Measurements from ENCODE around the gene EFCAB12. TPM values are rescaled to one million over a fixed set of nuclear protein-coding genes. Genes with fewer than 3 reads are reported as not detected.

EFCAB12 gene
- 0.61 TPM for total RNA-seq (ENCODE audit: unreplicated experiment)
- long read RNA-seq = 0 reads

DNA sequence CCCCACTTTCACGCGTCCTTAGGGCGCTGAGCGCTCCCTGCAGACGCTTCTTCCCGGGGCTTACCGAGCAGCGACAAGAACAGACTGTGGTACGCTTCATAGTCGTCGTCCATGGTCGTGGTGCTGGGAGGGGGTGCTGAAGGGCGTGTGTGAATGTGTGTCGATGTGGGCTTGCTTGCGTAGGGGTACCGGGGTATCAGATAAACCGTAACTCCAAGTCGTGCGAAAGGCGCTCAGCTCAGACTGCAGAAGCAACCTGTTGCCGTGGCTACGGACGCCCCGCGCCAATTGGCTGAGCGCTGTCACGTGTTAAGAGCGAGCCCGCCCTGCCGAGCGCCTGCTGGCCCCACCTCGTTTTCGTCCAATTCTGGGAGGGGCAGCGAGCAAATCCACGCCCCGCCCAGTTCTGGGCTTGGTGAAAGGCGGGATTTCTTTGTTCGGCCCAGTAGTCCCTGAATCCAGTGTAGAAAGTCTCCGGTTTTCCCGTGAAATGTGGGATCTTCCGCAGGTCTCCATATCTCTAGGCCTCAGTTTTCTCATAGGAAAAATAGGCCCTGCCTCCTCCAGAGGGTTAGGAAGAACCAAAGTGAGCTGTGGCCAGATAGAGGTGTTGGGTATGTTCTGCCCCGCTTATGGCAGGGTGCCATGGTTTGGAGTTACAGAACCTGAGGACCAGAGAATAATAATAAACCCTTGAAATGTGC, at the start of gene EFCAB12:
Gene EFCAB12, minus strand, starts transcription at position 261 of the 704 bp plus-strand sequence. Its CDS starts 148 bp downstream, at position 113.
- TF ChIP-seq, protein P1, sequence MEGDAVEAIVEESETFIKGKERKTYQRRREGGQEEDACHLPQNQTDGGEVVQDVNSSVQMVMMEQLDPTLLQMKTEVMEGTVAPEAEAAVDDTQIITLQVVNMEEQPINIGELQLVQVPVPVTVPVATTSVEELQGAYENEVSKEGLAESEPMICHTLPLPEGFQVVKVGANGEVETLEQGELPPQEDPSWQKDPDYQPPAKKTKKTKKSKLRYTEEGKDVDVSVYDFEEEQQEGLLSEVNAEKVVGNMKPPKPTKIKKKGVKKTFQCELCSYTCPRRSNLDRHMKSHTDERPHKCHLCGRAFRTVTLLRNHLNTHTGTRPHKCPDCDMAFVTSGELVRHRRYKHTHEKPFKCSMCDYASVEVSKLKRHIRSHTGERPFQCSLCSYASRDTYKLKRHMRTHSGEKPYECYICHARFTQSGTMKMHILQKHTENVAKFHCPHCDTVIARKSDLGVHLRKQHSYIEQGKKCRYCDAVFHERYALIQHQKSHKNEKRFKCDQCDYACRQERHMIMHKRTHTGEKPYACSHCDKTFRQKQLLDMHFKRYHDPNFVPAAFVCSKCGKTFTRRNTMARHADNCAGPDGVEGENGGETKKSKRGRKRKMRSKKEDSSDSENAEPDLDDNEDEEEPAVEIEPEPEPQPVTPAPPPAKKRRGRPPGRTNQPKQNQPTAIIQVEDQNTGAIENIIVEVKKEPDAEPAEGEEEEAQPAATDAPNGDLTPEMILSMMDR (IDR thresholded peaks at IDR 0.05; ENCODE audit: partially characterized antibody, unreplicated experiment) = no peak
- Mint-ChIP-seq H3K27me3 (ENCODE audit: unreplicated experiment) (peaks cover 8% of the 10 kb centered on the region), H3K4me1 (ENCODE audit: low read depth, unreplicated experiment) (peaks cover 11% of the 10 kb centered on the region), H3K36me3 (ENCODE audit: unreplicated experiment) (no peaks in the 10 kb centered on the region), H3K27ac (ENCODE audit: unreplicated experiment) (peak within 1 kb of the TSS; percentile 44), H3K9me3 (ENCODE audit: unreplicated experiment) (no peaks in the 10 kb centered on the region), H3K4me3 (ENCODE audit: unreplicated experiment) (peak within 1 kb of the TSS; percentile 91)
- peak; percentile 94 for DNase-seq

DNA sequence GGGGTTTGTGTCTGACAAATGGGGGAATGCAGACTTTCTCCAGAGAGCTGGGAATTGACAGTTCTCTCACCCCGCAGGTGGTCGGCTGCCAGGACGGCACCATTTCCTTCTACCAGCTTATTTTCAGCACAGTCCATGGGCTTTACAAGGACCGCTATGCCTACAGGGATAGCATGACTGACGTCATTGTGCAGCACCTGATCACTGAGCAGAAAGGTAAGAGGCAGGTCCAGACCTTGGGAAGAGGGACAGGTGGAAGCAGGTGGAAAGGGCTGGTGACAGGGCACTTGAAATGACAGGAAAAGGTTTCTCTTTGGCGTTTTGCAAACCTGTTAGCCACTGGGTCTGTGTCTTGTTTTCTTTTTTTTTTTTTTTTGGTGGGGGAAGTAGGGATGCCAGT, 48.1 kb upstream of the EFCAB12 start:
- TF ChIP-seq, protein P1 (IDR thresholded peaks at IDR 0.05; ENCODE audit: partially characterized antibody, unreplicated experiment) = no peak
- no peak overlapping the region for H3K4me3 Mint-ChIP-seq (ENCODE audit: unreplicated experiment)
- peaks cover 13% of the 10 kb centered on the region for H3K4me1 Mint-ChIP-seq (ENCODE audit: low read depth, unreplicated experiment)
- no peak for DNase-seq
- H3K9me3 Mint-ChIP-seq (ENCODE audit: unreplicated experiment) = peaks cover 2% of the 10 kb centered on the region
- H3K36me3 Mint-ChIP-seq (ENCODE audit: unreplicated experiment) = no peaks in the 10 kb centered on the region
- H3K27ac Mint-ChIP-seq (ENCODE audit: unreplicated experiment) = no peak overlapping the region
- no peaks in the 10 kb centered on the region for H3K27me3 Mint-ChIP-seq (ENCODE audit: unreplicated experiment)

DNA sequence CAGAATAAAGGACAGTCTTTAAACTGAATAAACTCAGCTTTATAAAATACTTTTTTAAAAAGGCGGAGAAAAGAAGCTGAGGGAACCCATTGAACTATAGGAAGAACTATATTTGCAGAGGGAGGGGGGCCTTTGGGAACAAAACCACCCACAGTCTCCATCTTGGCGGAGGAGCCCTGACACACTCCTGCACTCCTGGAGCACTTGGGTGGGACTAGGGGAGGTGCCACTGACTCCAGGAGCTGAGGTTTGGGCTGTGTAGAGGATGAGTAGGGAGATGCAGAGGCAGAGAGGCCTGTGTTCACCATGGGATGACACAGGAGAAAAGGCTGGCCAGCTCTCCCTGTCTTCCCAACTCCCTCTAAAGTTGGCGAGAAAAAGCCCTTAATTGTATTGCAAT, 47.4 kb upstream of the EFCAB12 start:
- TF ChIP-seq, protein P1 (IDR thresholded peaks at IDR 0.05; ENCODE audit: partially characterized antibody, unreplicated experiment) = no peak
- DNase-seq = no peak
- Mint-ChIP-seq H3K27ac (ENCODE audit: unreplicated experiment) (no peak overlapping the region), H3K27me3 (ENCODE audit: unreplicated experiment) (no peaks in the 10 kb centered on the region), H3K9me3 (ENCODE audit: unreplicated experiment) (peaks cover 2% of the 10 kb centered on the region), H3K4me1 (ENCODE audit: low read depth, unreplicated experiment) (peaks cover 8% of the 10 kb centered on the region), H3K36me3 (ENCODE audit: unreplicated experiment) (no peaks in the 10 kb centered on the region), H3K4me3 (ENCODE audit: unreplicated experiment) (no peak overlapping the region)

DNA sequence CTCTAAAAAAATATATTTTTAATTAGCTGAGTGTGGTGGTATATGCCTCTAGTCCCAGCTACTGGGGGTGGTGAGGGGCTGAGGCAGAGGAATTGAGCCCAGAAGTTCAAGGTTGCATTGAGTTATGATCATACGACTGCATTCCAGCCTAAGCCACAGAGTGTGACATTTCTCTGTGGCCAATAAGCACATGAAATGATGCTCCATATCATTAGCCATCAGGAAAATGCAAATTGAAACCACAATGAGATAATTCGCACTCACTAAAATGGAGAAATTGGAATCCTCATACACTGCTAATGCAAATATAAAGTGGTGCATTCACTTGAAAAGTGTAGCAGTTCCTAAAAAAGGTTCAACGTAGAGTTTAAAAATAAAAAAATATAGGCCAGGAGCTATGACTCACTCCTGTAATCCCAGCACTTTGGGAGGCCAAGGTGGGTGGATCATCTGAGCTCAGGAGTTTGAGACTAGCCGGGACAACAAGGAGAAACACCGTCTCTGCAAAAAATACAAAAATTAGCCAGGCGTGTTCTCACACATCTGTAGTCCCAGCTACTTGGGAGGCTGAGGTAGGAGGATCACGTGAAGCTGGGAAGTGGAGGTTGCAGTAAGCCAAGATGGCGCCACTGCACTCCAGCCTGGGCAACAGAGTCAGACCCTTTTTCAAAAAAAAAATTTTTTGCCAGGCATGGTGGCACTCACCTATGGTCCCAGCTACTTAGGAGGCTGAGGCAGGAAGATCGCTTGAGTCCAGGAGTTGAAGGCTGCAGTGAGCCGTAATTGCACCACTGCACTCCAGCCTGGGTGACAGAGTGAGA, 46.8 kb upstream of the EFCAB12 start:
- no peaks in the 10 kb centered on the region for H3K27me3 Mint-ChIP-seq (ENCODE audit: unreplicated experiment)
- TF ChIP-seq, protein P1 (IDR thresholded peaks at IDR 0.05; ENCODE audit: partially characterized antibody, unreplicated experiment) = no peak
- H3K36me3 Mint-ChIP-seq (ENCODE audit: unreplicated experiment) = no peaks in the 10 kb centered on the region
- no peak for DNase-seq
- no peak overlapping the region for H3K4me3 Mint-ChIP-seq (ENCODE audit: unreplicated experiment)
- no peaks in the 10 kb centered on the region for H3K9me3 Mint-ChIP-seq (ENCODE audit: unreplicated experiment)
- H3K27ac Mint-ChIP-seq (ENCODE audit: unreplicated experiment) = no peak overlapping the region
- H3K4me1 Mint-ChIP-seq (ENCODE audit: low read depth, unreplicated experiment) = peaks cover 3% of the 10 kb centered on the region

DNA sequence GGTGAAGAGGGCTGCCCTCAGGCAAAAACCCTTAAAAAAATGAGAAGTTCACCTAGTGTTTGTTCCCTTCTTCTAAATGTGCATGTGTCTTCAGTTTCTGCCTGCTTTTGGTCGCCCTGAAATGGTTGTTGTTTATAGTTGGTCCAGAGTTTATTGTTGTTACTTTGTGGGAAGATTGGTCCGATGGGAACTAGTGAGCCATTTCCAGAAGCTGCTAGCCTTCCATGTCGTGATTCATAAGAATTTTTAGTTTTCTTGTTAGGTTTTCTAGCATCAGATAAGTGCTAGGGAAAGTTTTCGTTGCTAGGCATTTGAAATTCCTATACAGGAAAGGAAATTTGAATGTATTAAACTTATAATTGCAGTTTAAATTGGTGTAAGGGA, 45.3 kb upstream of the EFCAB12 start:
- Mint-ChIP-seq H3K9me3 (ENCODE audit: unreplicated experiment) (no peaks in the 10 kb centered on the region), H3K27ac (ENCODE audit: unreplicated experiment) (no peak overlapping the region), H3K27me3 (ENCODE audit: unreplicated experiment) (no peaks in the 10 kb centered on the region), H3K4me1 (ENCODE audit: low read depth, unreplicated experiment) (no peaks in the 10 kb centered on the region), H3K4me3 (ENCODE audit: unreplicated experiment) (no peak overlapping the region), H3K36me3 (ENCODE audit: unreplicated experiment) (no peaks in the 10 kb centered on the region)
- TF ChIP-seq, protein P1 (IDR thresholded peaks at IDR 0.05; ENCODE audit: partially characterized antibody, unreplicated experiment) = no peak
- no peak for DNase-seq

Data from glutamatergic neuron (in vitro differentiated cells).